ENCODE measurements around the gene LRRFIP1.

Gene LRRFIP1

DNA sequence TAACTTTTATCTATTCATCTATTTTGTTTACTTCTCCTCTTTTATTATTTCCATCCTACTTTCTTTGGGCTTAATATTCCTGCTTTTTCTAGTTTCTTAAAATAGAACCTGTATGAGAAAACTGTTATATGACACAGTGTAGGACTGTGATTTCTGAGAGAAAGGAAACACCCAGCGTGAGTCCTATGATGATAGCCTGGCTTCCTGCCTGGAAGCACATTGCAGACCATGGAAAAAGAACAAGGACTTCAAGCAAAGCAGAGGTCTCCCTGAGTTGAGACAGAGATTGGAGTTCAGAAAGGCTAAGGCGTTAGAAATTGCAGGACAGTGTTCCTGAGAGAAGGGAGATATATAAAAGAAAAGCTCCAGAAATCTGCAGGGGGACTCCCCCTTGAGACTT lies 178.9 kb downstream of the LRRFIP1 start:
- TF ChIP-seq, protein P1, sequence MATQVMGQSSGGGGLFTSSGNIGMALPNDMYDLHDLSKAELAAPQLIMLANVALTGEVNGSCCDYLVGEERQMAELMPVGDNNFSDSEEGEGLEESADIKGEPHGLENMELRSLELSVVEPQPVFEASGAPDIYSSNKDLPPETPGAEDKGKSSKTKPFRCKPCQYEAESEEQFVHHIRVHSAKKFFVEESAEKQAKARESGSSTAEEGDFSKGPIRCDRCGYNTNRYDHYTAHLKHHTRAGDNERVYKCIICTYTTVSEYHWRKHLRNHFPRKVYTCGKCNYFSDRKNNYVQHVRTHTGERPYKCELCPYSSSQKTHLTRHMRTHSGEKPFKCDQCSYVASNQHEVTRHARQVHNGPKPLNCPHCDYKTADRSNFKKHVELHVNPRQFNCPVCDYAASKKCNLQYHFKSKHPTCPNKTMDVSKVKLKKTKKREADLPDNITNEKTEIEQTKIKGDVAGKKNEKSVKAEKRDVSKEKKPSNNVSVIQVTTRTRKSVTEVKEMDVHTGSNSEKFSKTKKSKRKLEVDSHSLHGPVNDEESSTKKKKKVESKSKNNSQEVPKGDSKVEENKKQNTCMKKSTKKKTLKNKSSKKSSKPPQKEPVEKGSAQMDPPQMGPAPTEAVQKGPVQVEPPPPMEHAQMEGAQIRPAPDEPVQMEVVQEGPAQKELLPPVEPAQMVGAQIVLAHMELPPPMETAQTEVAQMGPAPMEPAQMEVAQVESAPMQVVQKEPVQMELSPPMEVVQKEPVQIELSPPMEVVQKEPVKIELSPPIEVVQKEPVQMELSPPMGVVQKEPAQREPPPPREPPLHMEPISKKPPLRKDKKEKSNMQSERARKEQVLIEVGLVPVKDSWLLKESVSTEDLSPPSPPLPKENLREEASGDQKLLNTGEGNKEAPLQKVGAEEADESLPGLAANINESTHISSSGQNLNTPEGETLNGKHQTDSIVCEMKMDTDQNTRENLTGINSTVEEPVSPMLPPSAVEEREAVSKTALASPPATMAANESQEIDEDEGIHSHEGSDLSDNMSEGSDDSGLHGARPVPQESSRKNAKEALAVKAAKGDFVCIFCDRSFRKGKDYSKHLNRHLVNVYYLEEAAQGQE (IDR thresholded peaks at IDR 0.05; ENCODE audit: insufficient read depth in 1 of 2, low read depth in 2 of 2, low read length in 2 of 2): no peak
- TF ChIP-seq POLR2AphosphoS5 (IDR thresholded peaks at IDR 0.05; ENCODE audit: low read depth, low read length): no peak

DNA sequence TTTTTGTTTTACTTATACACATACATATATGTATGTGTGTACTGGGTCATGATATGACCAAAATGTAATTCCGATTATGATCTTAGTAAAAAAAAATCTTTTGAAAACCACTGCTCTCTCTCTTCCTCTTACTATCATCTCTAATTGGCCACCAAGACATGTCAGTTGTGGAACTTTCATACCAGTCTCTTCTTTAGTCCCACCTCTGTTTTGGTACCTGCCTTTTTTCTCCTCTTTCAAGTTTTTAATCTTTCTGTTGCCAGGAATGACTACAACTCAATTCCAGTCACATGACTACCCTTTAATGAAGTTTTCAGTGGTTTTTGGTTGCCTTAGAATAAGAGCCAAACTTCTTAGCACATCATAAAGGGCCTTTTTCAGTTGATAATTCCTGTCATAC lies 188.2 kb downstream of the LRRFIP1 start:
- TF ChIP-seq SIN3A (IDR thresholded peaks at IDR 0.05; ENCODE audit: borderline replicate concordance, insufficient read depth, low read length) (no peak), TAF1 (IDR thresholded peaks at IDR 0.05; ENCODE audit: borderline replicate concordance, insufficient read depth, low read length) (no peak), FOXP2 (optimal IDR thresholded peaks at IDR 0.05; ENCODE audit: borderline replicate concordance, extremely low read depth, extremely low read length, insufficient read depth) (no peak), POLR2AphosphoS5 (IDR thresholded peaks at IDR 0.05; ENCODE audit: low read depth, low read length) (no peak)
- TF ChIP-seq, protein P1 (IDR thresholded peaks at IDR 0.05; ENCODE audit: insufficient read depth in 1 of 2, low read depth in 2 of 2, low read length in 2 of 2): no peak

DNA sequence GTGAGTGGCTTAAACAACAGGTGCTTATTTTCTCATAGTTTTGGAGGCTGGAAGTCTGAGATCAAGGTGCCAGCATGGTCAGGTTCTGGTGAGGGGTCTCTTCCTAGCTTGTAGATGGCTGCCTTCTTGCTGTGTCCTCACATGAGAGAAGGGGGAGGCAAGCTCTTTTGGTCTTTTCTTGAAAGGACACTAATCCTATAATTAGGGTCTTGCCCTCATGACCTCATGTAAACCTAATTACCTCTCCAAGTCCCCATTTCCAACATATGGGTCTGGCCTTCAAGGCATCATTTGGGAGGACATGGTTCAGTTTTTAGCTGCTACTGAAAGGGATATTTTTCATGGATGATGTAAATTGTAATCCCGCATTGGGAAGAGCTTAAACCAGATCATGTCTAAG lies 189.1 kb downstream of the LRRFIP1 start:
- TF ChIP-seq, protein P1 (IDR thresholded peaks at IDR 0.05; ENCODE audit: insufficient read depth in 1 of 2, low read depth in 2 of 2, low read length in 2 of 2): no peak
- TF ChIP-seq POLR2AphosphoS5 (IDR thresholded peaks at IDR 0.05; ENCODE audit: low read depth, low read length): no peak

DNA sequence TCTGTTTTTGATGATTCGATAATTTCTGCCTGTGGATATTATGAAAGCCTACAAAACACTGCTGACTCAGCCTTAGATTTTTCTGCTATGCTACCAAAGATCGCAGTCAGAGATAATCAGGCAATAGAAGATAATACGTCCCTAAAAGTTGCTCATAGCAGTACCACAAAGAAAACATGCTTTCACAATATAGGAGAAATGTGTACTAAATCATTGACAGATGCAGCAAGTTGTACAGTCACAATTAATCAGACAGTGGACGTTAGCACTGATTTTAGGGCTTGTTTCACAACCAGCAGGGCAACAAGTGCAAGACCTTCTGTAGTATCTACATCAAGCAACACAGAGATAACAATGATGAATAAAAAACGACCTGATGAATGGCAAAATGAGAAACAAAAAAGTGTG lies 190.7 kb downstream of the LRRFIP1 start:
- TF ChIP-seq POLR2AphosphoS5 (IDR thresholded peaks at IDR 0.05; ENCODE audit: low read depth, low read length): no peak
- TF ChIP-seq FOXP2 (optimal IDR thresholded peaks at IDR 0.05; ENCODE audit: borderline replicate concordance, extremely low read depth, extremely low read length, insufficient read depth): no peak
- no peak for TF ChIP-seq TAF1 (IDR thresholded peaks at IDR 0.05; ENCODE audit: borderline replicate concordance, insufficient read depth, low read length)
- TF ChIP-seq, protein P1 (IDR thresholded peaks at IDR 0.05; ENCODE audit: insufficient read depth in 1 of 2, low read depth in 2 of 2, low read length in 2 of 2): no peak
- no peak for TF ChIP-seq SIN3A (IDR thresholded peaks at IDR 0.05; ENCODE audit: borderline replicate concordance, insufficient read depth, low read length)

DNA sequence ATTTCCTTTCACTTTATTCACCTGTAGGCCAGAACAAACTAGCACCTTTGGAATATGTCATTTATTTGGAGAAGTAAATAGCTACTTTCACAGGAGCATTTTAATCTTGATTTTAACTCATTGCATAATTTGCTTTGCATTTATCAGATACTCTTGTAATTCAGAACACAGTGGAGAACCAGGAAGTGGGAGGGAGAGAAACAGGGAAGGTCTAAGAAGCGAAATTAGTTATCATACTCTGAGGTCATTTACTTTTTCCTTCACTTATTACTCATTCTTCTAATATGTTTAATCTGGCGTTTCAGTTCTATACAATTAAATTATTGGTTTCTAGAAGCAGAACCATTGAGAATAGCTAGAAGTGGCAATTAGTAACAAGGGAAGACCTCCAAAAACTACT lies 191.8 kb downstream of the LRRFIP1 start:
- no peak for TF ChIP-seq FOXP2 (optimal IDR thresholded peaks at IDR 0.05; ENCODE audit: borderline replicate concordance, extremely low read depth, extremely low read length, insufficient read depth)
- TF ChIP-seq, protein P1 (IDR thresholded peaks at IDR 0.05; ENCODE audit: insufficient read depth in 1 of 2, low read depth in 2 of 2, low read length in 2 of 2): no peak
- no peak for TF ChIP-seq SIN3A (IDR thresholded peaks at IDR 0.05; ENCODE audit: borderline replicate concordance, insufficient read depth, low read length)
- no peak for TF ChIP-seq TAF1 (IDR thresholded peaks at IDR 0.05; ENCODE audit: borderline replicate concordance, insufficient read depth, low read length)
- TF ChIP-seq POLR2AphosphoS5 (IDR thresholded peaks at IDR 0.05; ENCODE audit: low read depth, low read length): no peak
